ENCODE measurements around the gene NBPF1.
"Not testable (repeated sequence)": the region's sequence is repeated elsewhere in the genome, so short reads cannot be mapped to it uniquely, and the experiment has no call there.

DNA sequence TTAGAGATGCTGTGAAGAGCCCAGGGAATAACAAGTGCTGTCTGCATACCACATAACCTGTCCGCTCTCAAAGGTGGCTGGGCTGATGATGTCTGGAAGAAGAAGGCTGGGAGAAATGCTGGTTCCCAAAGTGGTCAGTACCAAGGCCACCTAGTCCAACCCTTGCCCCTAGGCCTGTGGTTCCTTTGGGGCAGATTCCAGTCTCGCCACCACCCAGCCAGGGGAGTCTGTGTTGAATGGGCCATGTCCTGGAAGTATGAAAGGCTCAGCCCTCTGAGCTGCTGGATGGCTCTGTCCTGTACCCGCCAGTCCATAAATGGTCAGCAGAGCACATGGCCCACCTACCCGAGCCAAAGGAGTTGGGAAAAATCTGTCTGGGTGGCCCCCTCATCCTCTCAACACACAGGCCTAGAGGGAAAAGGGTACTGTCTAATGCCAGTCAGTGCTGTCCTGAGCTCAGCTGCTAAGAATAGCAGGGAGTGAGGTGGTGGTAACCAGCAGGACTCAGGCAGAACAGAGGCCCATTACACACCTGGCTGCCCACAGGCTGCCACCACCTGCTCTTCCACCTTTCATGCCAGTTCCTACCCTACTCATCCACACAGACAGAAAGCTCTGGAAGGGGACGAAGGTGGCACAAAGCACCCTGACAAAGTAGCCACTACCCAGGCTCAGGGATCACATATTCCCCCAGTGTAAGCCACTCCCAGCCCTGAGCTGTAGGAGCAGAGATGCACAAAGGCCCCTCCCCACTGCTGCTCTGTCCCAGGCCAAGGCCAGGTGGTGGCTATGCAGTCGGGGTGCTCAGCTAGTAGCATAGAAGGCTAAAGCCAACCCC, 24.8 kb upstream of the NBPF1 start:
- TF ChIP-seq NFIC (IDR thresholded peaks at IDR 0.05) (peak; percentile 74), EP300 (IDR thresholded peaks at IDR 0.05; ENCODE audit: borderline replicate concordance) (peak; percentile 36; the same call in 1 of the 2 replicates)
- TF ChIP-seq CREB1 (IDR thresholded peaks at IDR 0.05; ENCODE audit: low read depth); CEBPB (IDR thresholded peaks at IDR 0.05); TAF1 (IDR thresholded peaks at IDR 0.05; ENCODE audit: low read depth): not testable (repeated sequence)
- TF ChIP-seq, protein P1, sequence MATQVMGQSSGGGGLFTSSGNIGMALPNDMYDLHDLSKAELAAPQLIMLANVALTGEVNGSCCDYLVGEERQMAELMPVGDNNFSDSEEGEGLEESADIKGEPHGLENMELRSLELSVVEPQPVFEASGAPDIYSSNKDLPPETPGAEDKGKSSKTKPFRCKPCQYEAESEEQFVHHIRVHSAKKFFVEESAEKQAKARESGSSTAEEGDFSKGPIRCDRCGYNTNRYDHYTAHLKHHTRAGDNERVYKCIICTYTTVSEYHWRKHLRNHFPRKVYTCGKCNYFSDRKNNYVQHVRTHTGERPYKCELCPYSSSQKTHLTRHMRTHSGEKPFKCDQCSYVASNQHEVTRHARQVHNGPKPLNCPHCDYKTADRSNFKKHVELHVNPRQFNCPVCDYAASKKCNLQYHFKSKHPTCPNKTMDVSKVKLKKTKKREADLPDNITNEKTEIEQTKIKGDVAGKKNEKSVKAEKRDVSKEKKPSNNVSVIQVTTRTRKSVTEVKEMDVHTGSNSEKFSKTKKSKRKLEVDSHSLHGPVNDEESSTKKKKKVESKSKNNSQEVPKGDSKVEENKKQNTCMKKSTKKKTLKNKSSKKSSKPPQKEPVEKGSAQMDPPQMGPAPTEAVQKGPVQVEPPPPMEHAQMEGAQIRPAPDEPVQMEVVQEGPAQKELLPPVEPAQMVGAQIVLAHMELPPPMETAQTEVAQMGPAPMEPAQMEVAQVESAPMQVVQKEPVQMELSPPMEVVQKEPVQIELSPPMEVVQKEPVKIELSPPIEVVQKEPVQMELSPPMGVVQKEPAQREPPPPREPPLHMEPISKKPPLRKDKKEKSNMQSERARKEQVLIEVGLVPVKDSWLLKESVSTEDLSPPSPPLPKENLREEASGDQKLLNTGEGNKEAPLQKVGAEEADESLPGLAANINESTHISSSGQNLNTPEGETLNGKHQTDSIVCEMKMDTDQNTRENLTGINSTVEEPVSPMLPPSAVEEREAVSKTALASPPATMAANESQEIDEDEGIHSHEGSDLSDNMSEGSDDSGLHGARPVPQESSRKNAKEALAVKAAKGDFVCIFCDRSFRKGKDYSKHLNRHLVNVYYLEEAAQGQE (IDR thresholded peaks at IDR 0.05; ENCODE audit: low read depth), result not testable (repeated sequence)
